ENCODE data around the gene PTPRD.

The PTPRD gene

GRCh38 chr9:10080012-10080411, 532.8 kb downstream of the PTPRD start:
- H3K4me3 ChIP-seq (ENCODE audit: low read depth, low read length) = no peak overlapping the region
- H3K9ac ChIP-seq (ENCODE audit: low read depth, low read length) = no peak overlapping the region
- no peaks in the 10 kb centered on the region for H3K27me3 ChIP-seq (ENCODE audit: control insufficient read depth, insufficient read depth, low read length)
- H3K9me3 ChIP-seq (ENCODE audit: control insufficient read depth, insufficient read depth, low read length) = no peaks in the 10 kb centered on the region
- H3K4me1 ChIP-seq (ENCODE audit: control insufficient read depth, insufficient read depth, low read length) = peaks cover 15% of the 10 kb centered on the region
- H3K36me3 ChIP-seq (ENCODE audit: control insufficient read depth, insufficient read depth, low read length) = no peaks in the 10 kb centered on the region

- Histone ChIP-seq H3K9me3 (ENCODE audit: control insufficient read depth, insufficient read depth, low read length) (no peaks in the 10 kb centered on the region), H3K36me3 (ENCODE audit: control insufficient read depth, insufficient read depth, low read length) (no peaks in the 10 kb centered on the region), H3K27me3 (ENCODE audit: control insufficient read depth, insufficient read depth, low read length) (no peaks in the 10 kb centered on the region), H3K4me3 (ENCODE audit: low read depth, low read length) (no peak overlapping the region), H3K9ac (ENCODE audit: low read depth, low read length) (no peak overlapping the region), H3K4me1 (ENCODE audit: control insufficient read depth, insufficient read depth, low read length) (peaks cover 15% of the 10 kb centered on the region)
These were observed 533.4 kb downstream of the PTPRD start for GRCh38 chr9:10079284-10079964.

- Histone ChIP-seq H3K9ac (ENCODE audit: low read depth, low read length) (no peak overlapping the region), H3K9me3 (ENCODE audit: control insufficient read depth, insufficient read depth, low read length) (no peaks in the 10 kb centered on the region), H3K36me3 (ENCODE audit: control insufficient read depth, insufficient read depth, low read length) (no peaks in the 10 kb centered on the region), H3K4me1 (ENCODE audit: control insufficient read depth, insufficient read depth, low read length) (no peaks in the 10 kb centered on the region), H3K4me3 (ENCODE audit: low read depth, low read length) (no peak overlapping the region), H3K27me3 (ENCODE audit: control insufficient read depth, insufficient read depth, low read length) (no peaks in the 10 kb centered on the region)
These were observed 541.2 kb downstream of the PTPRD start for GRCh38 chr9:10071579-10071978.

- no peaks in the 10 kb centered on the region for H3K4me1 ChIP-seq (ENCODE audit: control insufficient read depth, insufficient read depth, low read length)
- no peaks in the 10 kb centered on the region for H3K36me3 ChIP-seq (ENCODE audit: control insufficient read depth, insufficient read depth, low read length)
- no peaks in the 10 kb centered on the region for H3K9me3 ChIP-seq (ENCODE audit: control insufficient read depth, insufficient read depth, low read length)
- H3K27me3 ChIP-seq (ENCODE audit: control insufficient read depth, insufficient read depth, low read length) = no peaks in the 10 kb centered on the region
- no peak overlapping the region for H3K9ac ChIP-seq (ENCODE audit: low read depth, low read length)
- no peak overlapping the region for H3K4me3 ChIP-seq (ENCODE audit: low read depth, low read length)
These were observed 550.0 kb downstream of the PTPRD start for GRCh38 chr9:10062629-10063395.

- Histone ChIP-seq H3K36me3 (ENCODE audit: control insufficient read depth, insufficient read depth, low read length) (no peaks in the 10 kb centered on the region), H3K4me3 (ENCODE audit: low read depth, low read length) (no peak overlapping the region), H3K9me3 (ENCODE audit: control insufficient read depth, insufficient read depth, low read length) (no peaks in the 10 kb centered on the region), H3K9ac (ENCODE audit: low read depth, low read length) (no peak overlapping the region), H3K4me1 (ENCODE audit: control insufficient read depth, insufficient read depth, low read length) (peaks cover 4% of the 10 kb centered on the region), H3K27me3 (ENCODE audit: control insufficient read depth, insufficient read depth, low read length) (peaks cover 18% of the 10 kb centered on the region)
These were observed 553.8 kb downstream of the PTPRD start for GRCh38 chr9:10059044-10059443.

- Histone ChIP-seq H3K9me3 (ENCODE audit: control insufficient read depth, insufficient read depth, low read length) (no peaks in the 10 kb centered on the region), H3K9ac (ENCODE audit: low read depth, low read length) (no peak overlapping the region), H3K4me1 (ENCODE audit: control insufficient read depth, insufficient read depth, low read length) (peaks cover 4% of the 10 kb centered on the region), H3K4me3 (ENCODE audit: low read depth, low read length) (no peak overlapping the region), H3K36me3 (ENCODE audit: control insufficient read depth, insufficient read depth, low read length) (no peaks in the 10 kb centered on the region), H3K27me3 (ENCODE audit: control insufficient read depth, insufficient read depth, low read length) (peaks cover 41% of the 10 kb centered on the region)
These were observed 556.9 kb downstream of the PTPRD start for GRCh38 chr9:10055886-10056395.

GRCh38 chr9:10054456-10054855, 558.3 kb downstream of the PTPRD start:
- Histone ChIP-seq H3K9me3 (ENCODE audit: control insufficient read depth, insufficient read depth, low read length) (no peaks in the 10 kb centered on the region), H3K4me1 (ENCODE audit: control insufficient read depth, insufficient read depth, low read length) (peaks cover 4% of the 10 kb centered on the region), H3K9ac (ENCODE audit: low read depth, low read length) (no peak overlapping the region), H3K4me3 (ENCODE audit: low read depth, low read length) (no peak overlapping the region), H3K36me3 (ENCODE audit: control insufficient read depth, insufficient read depth, low read length) (no peaks in the 10 kb centered on the region), H3K27me3 (ENCODE audit: control insufficient read depth, insufficient read depth, low read length) (peaks cover 41% of the 10 kb centered on the region)

- Histone ChIP-seq H3K36me3 (ENCODE audit: control insufficient read depth, insufficient read depth, low read length) (no peaks in the 10 kb centered on the region), H3K9ac (ENCODE audit: low read depth, low read length) (no peak overlapping the region), H3K4me1 (ENCODE audit: control insufficient read depth, insufficient read depth, low read length) (peaks cover 4% of the 10 kb centered on the region), H3K9me3 (ENCODE audit: control insufficient read depth, insufficient read depth, low read length) (no peaks in the 10 kb centered on the region), H3K4me3 (ENCODE audit: low read depth, low read length) (no peak overlapping the region), H3K27me3 (ENCODE audit: control insufficient read depth, insufficient read depth, low read length) (peaks cover 41% of the 10 kb centered on the region)
These were observed 559.9 kb downstream of the PTPRD start for GRCh38 chr9:10052916-10053315.

- Histone ChIP-seq H3K9me3 (ENCODE audit: control insufficient read depth, insufficient read depth, low read length) (no peaks in the 10 kb centered on the region), H3K9ac (ENCODE audit: low read depth, low read length) (no peak overlapping the region), H3K4me3 (ENCODE audit: low read depth, low read length) (no peak overlapping the region), H3K4me1 (ENCODE audit: control insufficient read depth, insufficient read depth, low read length) (peaks cover 4% of the 10 kb centered on the region), H3K27me3 (ENCODE audit: control insufficient read depth, insufficient read depth, low read length) (peaks cover 41% of the 10 kb centered on the region), H3K36me3 (ENCODE audit: control insufficient read depth, insufficient read depth, low read length) (no peaks in the 10 kb centered on the region)
These were observed 560.6 kb downstream of the PTPRD start for GRCh38 chr9:10052181-10052580.

GRCh38 chr9:10050016-10050415, 562.8 kb downstream of the PTPRD start:
- no peaks in the 10 kb centered on the region for H3K9me3 ChIP-seq (ENCODE audit: control insufficient read depth, insufficient read depth, low read length)
- H3K4me1 ChIP-seq (ENCODE audit: control insufficient read depth, insufficient read depth, low read length) = peaks cover 4% of the 10 kb centered on the region
- H3K27me3 ChIP-seq (ENCODE audit: control insufficient read depth, insufficient read depth, low read length) = peaks cover 31% of the 10 kb centered on the region
- H3K9ac ChIP-seq (ENCODE audit: low read depth, low read length) = no peak overlapping the region
- H3K4me3 ChIP-seq (ENCODE audit: low read depth, low read length) = no peak overlapping the region
- H3K36me3 ChIP-seq (ENCODE audit: control insufficient read depth, insufficient read depth, low read length) = no peaks in the 10 kb centered on the region

GRCh38 chr9:10048994-10049393, 563.8 kb downstream of the PTPRD start:
- H3K36me3 ChIP-seq (ENCODE audit: control insufficient read depth, insufficient read depth, low read length) = no peaks in the 10 kb centered on the region
- no peaks in the 10 kb centered on the region for H3K9me3 ChIP-seq (ENCODE audit: control insufficient read depth, insufficient read depth, low read length)
- no peaks in the 10 kb centered on the region for H3K4me1 ChIP-seq (ENCODE audit: control insufficient read depth, insufficient read depth, low read length)
- no peak overlapping the region for H3K9ac ChIP-seq (ENCODE audit: low read depth, low read length)
- peaks cover 22% of the 10 kb centered on the region for H3K27me3 ChIP-seq (ENCODE audit: control insufficient read depth, insufficient read depth, low read length)
- no peak overlapping the region for H3K4me3 ChIP-seq (ENCODE audit: low read depth, low read length)

- Histone ChIP-seq H3K4me3 (ENCODE audit: low read depth, low read length) (no peak overlapping the region), H3K9me3 (ENCODE audit: control insufficient read depth, insufficient read depth, low read length) (no peaks in the 10 kb centered on the region), H3K27me3 (ENCODE audit: control insufficient read depth, insufficient read depth, low read length) (no peaks in the 10 kb centered on the region), H3K4me1 (ENCODE audit: control insufficient read depth, insufficient read depth, low read length) (no peaks in the 10 kb centered on the region), H3K9ac (ENCODE audit: low read depth, low read length) (no peak overlapping the region), H3K36me3 (ENCODE audit: control insufficient read depth, insufficient read depth, low read length) (no peaks in the 10 kb centered on the region)
These were observed 567.2 kb downstream of the PTPRD start for GRCh38 chr9:10045598-10045997.
